Measurements from ENCODE around the gene PPCS.

The PPCS gene

GRCh38 chr1:42420911-42421585 lies 35.3 kb upstream of the PPCS start:
- DNase-seq (ENCODE audit: low read depth in 2 of 2): peak; percentile 61 to 92
- no peak for TF ChIP-seq CTCF (IDR thresholded peaks at IDR 0.05; ENCODE audit: low read depth, low read length)
- H3K4me3 ChIP-seq (replicated peaks in 1 of 2; ENCODE audit: low read depth in 2 of 2, low read length in 2 of 2): no peak overlapping the region

GRCh38 chr1:42422737-42423136 lies 33.6 kb upstream of the PPCS start:
- peak in 1 of 2 donors; percentile 17 for DNase-seq (ENCODE audit: low read depth in 2 of 2)
- H3K4me3 ChIP-seq (replicated peaks in 1 of 2; ENCODE audit: low read depth in 2 of 2, low read length in 2 of 2): no peak overlapping the region
- TF ChIP-seq CTCF (IDR thresholded peaks at IDR 0.05; ENCODE audit: low read depth, low read length): no peak

- TF ChIP-seq CTCF (IDR thresholded peaks at IDR 0.05; ENCODE audit: low read depth, low read length): no peak
- H3K4me3 ChIP-seq (replicated peaks in 1 of 2; ENCODE audit: low read depth in 2 of 2, low read length in 2 of 2): no peak overlapping the region
- DNase-seq (ENCODE audit: low read depth in 2 of 2): no peak
Observed at GRCh38 chr1:42423681-42424080, 32.7 kb upstream of the PPCS start.

- TF ChIP-seq CTCF (IDR thresholded peaks at IDR 0.05; ENCODE audit: low read depth, low read length): no peak
- DNase-seq (ENCODE audit: low read depth in 2 of 2): peak in 1 of 2 donors; percentile 15
- no peak overlapping the region for H3K4me3 ChIP-seq (replicated peaks in 1 of 2; ENCODE audit: low read depth in 2 of 2, low read length in 2 of 2)
Observed at GRCh38 chr1:42424201-42424600, 32.1 kb upstream of the PPCS start.

- TF ChIP-seq CTCF (IDR thresholded peaks at IDR 0.05; ENCODE audit: low read depth, low read length): no peak
- H3K4me3 ChIP-seq (replicated peaks in 1 of 2; ENCODE audit: low read depth in 2 of 2, low read length in 2 of 2): no peak overlapping the region
- DNase-seq (ENCODE audit: low read depth in 2 of 2): peak; percentile 10 to 21
Observed at GRCh38 chr1:42427240-42427639, 29.1 kb upstream of the PPCS start.

- TF ChIP-seq CTCF (IDR thresholded peaks at IDR 0.05; ENCODE audit: low read depth, low read length): no peak
- H3K4me3 ChIP-seq (replicated peaks in 1 of 2; ENCODE audit: low read depth in 2 of 2, low read length in 2 of 2): no peak overlapping the region
- no peak for DNase-seq (ENCODE audit: low read depth in 2 of 2)
Observed at GRCh38 chr1:42429603-42430002, 26.7 kb upstream of the PPCS start.
